Renal cortical epithelial cell (primary cell): ENCODE measurements around the gene JAK3. TPM values are rescaled to one million over a fixed set of nuclear protein-coding genes. Genes with fewer than 3 reads are reported as not detected.

Source experiments
- DNase-seq: peaks from one replicate; pipeline ENCODE4 v3.0.0-alpha.2; 2011; ENCODE audit warnings: low read depth
- total RNA-seq: library from RNA; depleted of rRNA; stranded (reverse); fragments of >200 nt; gene quantifications from 2 replicates; pipeline ENCODE4 v1.2.3, GENCODE V29; 2014

JAK3 gene
- total RNA-seq, 1 donor from 2014 or later: 3.7 TPM

- peak; percentile 19 for DNase-seq
Measured at GRCh38 chr19:17865364-17866311, 17.9 kb upstream of the JAK3 start.

- DNase-seq: no peak
Measured at GRCh38 chr19:17863520-17864182, 15.9 kb upstream of the JAK3 start.

- DNase-seq: no peak
Measured at GRCh38 chr19:17862711-17863519, 15.1 kb upstream of the JAK3 start.

GRCh38 chr19:17861542-17862402, 14.0 kb upstream of the JAK3 start:
- DNase-seq: no peak

GRCh38 chr19:17860993-17861360, 13.2 kb upstream of the JAK3 start:
- no peak for DNase-seq

GRCh38 chr19:17860331-17860992, 12.7 kb upstream of the JAK3 start:
- no peak for DNase-seq

- peak; percentile 99 for DNase-seq
Measured at GRCh38 chr19:17859533-17860330, 11.9 kb upstream of the JAK3 start, which contains the start of gene RPL18A. RPL18A (plus strand) TSS chr19:17859910; CDS start chr19:17859957, 47 bp downstream.

- DNase-seq: peak; percentile 32
Measured at GRCh38 chr19:17855280-17856152, 7.7 kb upstream of the JAK3 start.

- DNase-seq: no peak
Measured at GRCh38 chr19:17854061-17854460, 6.3 kb upstream of the JAK3 start.

GRCh38 chr19:17848595-17849292, 962 bp upstream of the JAK3 start:
- no peak for DNase-seq

GRCh38 chr19:17846146-17846545, 1.6 kb downstream of the JAK3 start:
- DNase-seq: no peak

GRCh38 chr19:17843908-17844490, 3.8 kb downstream of the JAK3 start:
- DNase-seq: no peak

- DNase-seq: no peak
Measured at GRCh38 chr19:17843292-17843827, 4.4 kb downstream of the JAK3 start.

- DNase-seq: no peak
Measured at GRCh38 chr19:17842663-17843291, 5.0 kb downstream of the JAK3 start.

GRCh38 chr19:17841810-17842662, 5.7 kb downstream of the JAK3 start:
- peak; percentile 73 for DNase-seq

- DNase-seq: no peak
Measured at GRCh38 chr19:17841371-17841809, 6.4 kb downstream of the JAK3 start.
